ENCODE results near the gene HOXB2.

HOXB2 gene

DNA sequence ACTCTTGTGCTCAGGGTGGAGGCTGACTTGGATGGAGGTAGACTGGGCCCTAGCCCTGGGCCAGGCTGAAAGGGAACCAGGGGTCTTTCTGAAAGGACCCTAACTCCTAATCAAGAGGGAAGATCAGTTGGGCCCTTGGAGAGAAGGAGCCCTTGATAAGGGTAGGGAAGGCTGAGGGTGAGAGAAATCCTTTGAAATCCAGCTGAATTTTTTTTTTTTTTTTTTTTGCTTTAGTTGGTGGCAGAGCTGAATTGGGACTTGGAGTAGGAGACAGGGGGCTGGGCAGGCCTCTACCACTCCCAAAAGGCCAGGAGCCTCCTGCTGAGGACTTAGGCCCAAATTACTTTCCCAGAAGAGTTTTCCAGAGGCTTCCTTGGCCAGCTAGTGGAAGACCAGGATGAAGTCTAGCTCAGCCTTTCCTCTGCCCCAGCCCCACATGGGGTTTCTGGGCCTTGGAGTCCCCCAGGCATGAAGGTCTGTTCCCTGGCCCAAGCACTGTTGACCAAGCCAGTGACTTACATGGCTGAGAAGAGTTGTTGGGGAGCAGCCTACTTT lies 45.8 kb upstream of the HOXB2 start:
- H3K27me3 ChIP-seq (ENCODE audit: control insufficient read depth, low read length) = peaks cover 73% of the 10 kb centered on the region
- no peaks in the 10 kb centered on the region for H3K9me2 ChIP-seq (replicated peaks; ENCODE audit: control insufficient read depth, low read length)
- H3K4me2 ChIP-seq (ENCODE audit: low read length) = no peak overlapping the region
- H3K4me1 ChIP-seq (ENCODE audit: control insufficient read depth, low read length) = peaks cover 9% of the 10 kb centered on the region
- no peaks in the 10 kb centered on the region for H3K79me2 ChIP-seq (ENCODE audit: control insufficient read depth, low read length)
- no peaks in the 10 kb centered on the region for H3K9me3 ChIP-seq (ENCODE audit: control insufficient read depth, insufficient read depth, low read length)
- H3F3A ChIP-seq (ENCODE audit: control insufficient read depth, insufficient read depth) = no peaks in the 10 kb centered on the region
- H4K20me1 ChIP-seq (ENCODE audit: control insufficient read depth, insufficient read depth, low read depth, low read length) = peaks cover 4% of the 10 kb centered on the region; the same call in 1 of the 2 replicates
- no peaks in the 10 kb centered on the region for H3K36me3 ChIP-seq (ENCODE audit: control insufficient read depth, low read length)
- no peak overlapping the region for H3K4me3 ChIP-seq (ENCODE audit: low read length)
- TF ChIP-seq, protein P1, sequence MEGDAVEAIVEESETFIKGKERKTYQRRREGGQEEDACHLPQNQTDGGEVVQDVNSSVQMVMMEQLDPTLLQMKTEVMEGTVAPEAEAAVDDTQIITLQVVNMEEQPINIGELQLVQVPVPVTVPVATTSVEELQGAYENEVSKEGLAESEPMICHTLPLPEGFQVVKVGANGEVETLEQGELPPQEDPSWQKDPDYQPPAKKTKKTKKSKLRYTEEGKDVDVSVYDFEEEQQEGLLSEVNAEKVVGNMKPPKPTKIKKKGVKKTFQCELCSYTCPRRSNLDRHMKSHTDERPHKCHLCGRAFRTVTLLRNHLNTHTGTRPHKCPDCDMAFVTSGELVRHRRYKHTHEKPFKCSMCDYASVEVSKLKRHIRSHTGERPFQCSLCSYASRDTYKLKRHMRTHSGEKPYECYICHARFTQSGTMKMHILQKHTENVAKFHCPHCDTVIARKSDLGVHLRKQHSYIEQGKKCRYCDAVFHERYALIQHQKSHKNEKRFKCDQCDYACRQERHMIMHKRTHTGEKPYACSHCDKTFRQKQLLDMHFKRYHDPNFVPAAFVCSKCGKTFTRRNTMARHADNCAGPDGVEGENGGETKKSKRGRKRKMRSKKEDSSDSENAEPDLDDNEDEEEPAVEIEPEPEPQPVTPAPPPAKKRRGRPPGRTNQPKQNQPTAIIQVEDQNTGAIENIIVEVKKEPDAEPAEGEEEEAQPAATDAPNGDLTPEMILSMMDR (IDR thresholded peaks at IDR 0.05; ENCODE audit: low read depth, low read length, poor library complexity, severe bottlenecking) = no peak
- TF ChIP-seq EZH2phosphoT487 (IDR thresholded peaks at IDR 0.05; ENCODE audit: borderline replicate concordance, low read length) = no peak
- H3K27ac ChIP-seq (ENCODE audit: low read depth, low read length) = no peak overlapping the region

DNA sequence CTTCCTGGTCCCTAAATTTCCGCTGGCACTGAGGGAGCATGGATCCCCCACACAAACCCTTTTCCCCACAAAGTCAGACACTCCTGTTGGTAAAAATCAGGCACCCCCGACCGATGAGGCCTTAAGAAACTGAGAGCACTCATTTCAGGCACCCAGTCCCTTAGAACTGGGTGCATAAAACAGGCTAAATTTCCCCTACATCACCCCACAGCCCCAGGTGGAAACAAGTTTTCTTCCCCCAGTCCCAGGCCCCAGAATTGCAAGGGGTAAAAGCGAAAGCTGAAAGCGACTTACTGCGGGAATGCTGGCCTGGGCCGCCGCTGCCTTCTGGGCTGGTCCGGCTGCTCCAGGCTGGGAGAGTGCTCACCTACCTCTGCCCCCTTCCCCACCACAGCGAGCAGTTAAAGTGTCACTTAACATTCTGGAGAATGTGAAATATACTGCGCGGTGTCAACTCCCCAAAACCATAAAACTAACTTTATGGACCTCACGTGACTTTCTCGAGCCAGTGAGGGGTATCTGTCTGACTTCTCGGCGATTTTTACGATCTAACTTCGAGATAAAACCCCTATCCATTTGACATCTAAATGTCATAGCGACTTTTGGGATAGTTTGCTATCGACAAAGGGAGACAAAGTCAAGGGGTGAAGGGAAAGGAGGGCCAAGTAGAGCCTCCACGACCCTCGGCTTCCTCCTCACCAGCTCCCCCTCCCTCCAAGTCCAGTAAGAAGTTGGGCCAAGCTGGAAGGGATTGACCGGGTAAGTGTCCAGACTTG lies 45.1 kb upstream of the HOXB2 start, which contains the start of gene HOXB3:
Gene HOXB3, minus strand, starts transcription at position 411 of the 776 bp plus-strand sequence. CDS start 37,767 bp downstream, outside the sequence.
- H4K20me1 ChIP-seq (ENCODE audit: control insufficient read depth, insufficient read depth, low read depth, low read length) = peaks cover 4% of the 10 kb centered on the region; the same call in 1 of the 2 replicates
- H3K9me3 ChIP-seq (ENCODE audit: control insufficient read depth, insufficient read depth, low read length) = no peaks in the 10 kb centered on the region
- H3K79me2 ChIP-seq (ENCODE audit: control insufficient read depth, low read length) = no peaks in the 10 kb centered on the region
- no peaks in the 10 kb centered on the region for H3K9me2 ChIP-seq (replicated peaks; ENCODE audit: control insufficient read depth, low read length)
- no peaks in the 10 kb centered on the region for H3K36me3 ChIP-seq (ENCODE audit: control insufficient read depth, low read length)
- no peak within 1 kb of the TSS for H3K4me3 ChIP-seq (ENCODE audit: low read length)
- TF ChIP-seq, protein P1 (IDR thresholded peaks at IDR 0.05; ENCODE audit: low read depth, low read length, poor library complexity, severe bottlenecking) = no peak
- no peak; the same call in 1 of the 2 replicates for TF ChIP-seq EZH2phosphoT487 (IDR thresholded peaks at IDR 0.05; ENCODE audit: borderline replicate concordance, low read length)
- H3K4me1 ChIP-seq (ENCODE audit: control insufficient read depth, low read length) = peaks cover 14% of the 10 kb centered on the region
- H3K27me3 ChIP-seq (ENCODE audit: control insufficient read depth, low read length) = peaks cover 76% of the 10 kb centered on the region
- no peaks in the 10 kb centered on the region for H3F3A ChIP-seq (ENCODE audit: control insufficient read depth, insufficient read depth)
- no peak within 1 kb of the TSS for H3K27ac ChIP-seq (ENCODE audit: low read depth, low read length)
- no peak within 1 kb of the TSS for H3K4me2 ChIP-seq (ENCODE audit: low read length)

DNA sequence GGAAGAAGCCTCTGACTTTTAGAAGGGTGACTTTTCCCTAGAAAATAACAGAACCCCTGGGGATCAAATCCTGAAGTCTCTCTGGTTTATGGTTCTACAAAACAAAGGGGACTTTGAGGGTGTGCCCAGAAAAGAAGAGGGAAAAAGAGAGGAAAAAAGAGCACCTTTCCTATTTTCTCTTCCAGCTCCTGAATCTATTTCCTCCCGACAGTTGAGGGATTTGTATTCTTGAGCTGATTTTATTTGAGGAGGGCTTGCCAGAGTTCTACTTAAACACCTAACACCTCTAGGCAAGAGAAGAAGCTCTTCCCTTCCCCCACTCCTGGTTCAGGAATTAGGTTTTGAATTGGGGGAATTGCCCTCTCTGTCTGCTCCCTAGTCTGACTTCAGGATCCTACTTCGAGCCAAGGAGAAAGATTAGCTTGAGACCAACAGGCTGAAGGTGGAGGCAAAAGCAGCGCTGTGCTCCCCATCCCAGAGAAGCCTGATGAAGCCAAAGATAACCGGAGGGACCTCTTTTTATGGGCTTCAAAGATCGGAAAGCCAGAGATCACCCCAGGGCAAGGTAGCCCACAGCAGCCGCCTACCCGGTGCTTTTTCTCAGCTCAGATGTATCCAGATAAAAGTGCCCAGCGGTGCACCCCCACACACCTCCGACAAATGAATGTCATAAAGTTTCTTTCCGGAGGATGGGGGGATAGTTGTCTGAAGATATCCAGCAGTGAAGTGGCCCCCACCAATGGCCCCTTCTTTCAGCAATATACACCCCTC lies 44.3 kb upstream of the HOXB2 start:
- no peak; the same call in 1 of the 2 replicates for TF ChIP-seq EZH2phosphoT487 (IDR thresholded peaks at IDR 0.05; ENCODE audit: borderline replicate concordance, low read length)
- TF ChIP-seq, protein P1 (IDR thresholded peaks at IDR 0.05; ENCODE audit: low read depth, low read length, poor library complexity, severe bottlenecking) = no peak
- Histone ChIP-seq H3K4me3 (ENCODE audit: low read length) (no peak overlapping the region), H3K79me2 (ENCODE audit: control insufficient read depth, low read length) (no peaks in the 10 kb centered on the region), H3K27ac (ENCODE audit: low read depth, low read length) (no peak overlapping the region), H3K27me3 (ENCODE audit: control insufficient read depth, low read length) (peaks cover 82% of the 10 kb centered on the region), H3K4me1 (ENCODE audit: control insufficient read depth, low read length) (peaks cover 15% of the 10 kb centered on the region), H3K4me2 (ENCODE audit: low read length) (no peak overlapping the region), H3K36me3 (ENCODE audit: control insufficient read depth, low read length) (no peaks in the 10 kb centered on the region), H3K9me2 (replicated peaks; ENCODE audit: control insufficient read depth, low read length) (no peaks in the 10 kb centered on the region), H4K20me1 (ENCODE audit: control insufficient read depth, insufficient read depth, low read depth, low read length) (peaks cover 4% of the 10 kb centered on the region; the same call in 1 of the 2 replicates), H3K9me3 (ENCODE audit: control insufficient read depth, insufficient read depth, low read length) (no peaks in the 10 kb centered on the region), H3F3A (ENCODE audit: control insufficient read depth, insufficient read depth) (no peaks in the 10 kb centered on the region)

Measured in DOHH2 (cell line).